ENCODE data around the gene NXPH4. TPM values are rescaled to one million over a fixed set of nuclear protein-coding genes. Genes with fewer than 3 reads are reported as not detected.
A peak's percentile ranks its signal among the peaks of the same experiment; 100 is the strongest.

Gene NXPH4
- total RNA-seq, 1 donor from 2014 or later: 0.53 TPM

GRCh38 chr12:57213763-57214397 lies 2.7 kb upstream of the NXPH4 start:
- no peak for TF ChIP-seq CTCF (IDR thresholded peaks at IDR 0.05; ENCODE audit: insufficient read depth, low read length, severe bottlenecking)
- Histone ChIP-seq H3K36me3 (ENCODE audit: control insufficient read depth, insufficient read depth, low read length) (peaks cover 11% of the 10 kb centered on the region), H3K27me3 (ENCODE audit: control insufficient read depth, insufficient read depth, low read length) (peaks cover 14% of the 10 kb centered on the region), H3K4me3 (ENCODE audit: low read depth, low read length) (no peak overlapping the region)
- DNase-seq (ENCODE audit: low read depth): no peak
- FAIRE-seq: no peak

GRCh38 chr12:57214398-57214781 lies 2.2 kb upstream of the NXPH4 start:
- H3K27me3 ChIP-seq (ENCODE audit: control insufficient read depth, insufficient read depth, low read length): peaks cover 19% of the 10 kb centered on the region
- H3K36me3 ChIP-seq (ENCODE audit: control insufficient read depth, insufficient read depth, low read length): peaks cover 9% of the 10 kb centered on the region
- H3K4me3 ChIP-seq (ENCODE audit: low read depth, low read length): no peak overlapping the region
- peak; percentile 44 for DNase-seq (ENCODE audit: low read depth)
- peak; percentile 87 for TF ChIP-seq CTCF (IDR thresholded peaks at IDR 0.05; ENCODE audit: insufficient read depth, low read length, severe bottlenecking)
- FAIRE-seq: no peak

GRCh38 chr12:57215065-57215464 lies 1.5 kb upstream of the NXPH4 start:
- H3K36me3 ChIP-seq (ENCODE audit: control insufficient read depth, insufficient read depth, low read length): peaks cover 9% of the 10 kb centered on the region
- peaks cover 25% of the 10 kb centered on the region for H3K27me3 ChIP-seq (ENCODE audit: control insufficient read depth, insufficient read depth, low read length)
- FAIRE-seq (no peak), DNase-seq (ENCODE audit: low read depth) (no peak)
- no peak overlapping the region for H3K4me3 ChIP-seq (ENCODE audit: low read depth, low read length)
- TF ChIP-seq CTCF (IDR thresholded peaks at IDR 0.05; ENCODE audit: insufficient read depth, low read length, severe bottlenecking): no peak

- Histone ChIP-seq H3K36me3 (ENCODE audit: control insufficient read depth, insufficient read depth, low read length) (peaks cover 9% of the 10 kb centered on the region), H3K4me3 (ENCODE audit: low read depth, low read length) (no peak overlapping the region), H3K27me3 (ENCODE audit: control insufficient read depth, insufficient read depth, low read length) (peaks cover 28% of the 10 kb centered on the region)
- DNase-seq (ENCODE audit: low read depth) (no peak), FAIRE-seq (no peak)
- TF ChIP-seq CTCF (IDR thresholded peaks at IDR 0.05; ENCODE audit: insufficient read depth, low read length, severe bottlenecking): no peak
Measured at GRCh38 chr12:57215668-57216013, 953 bp upstream of the NXPH4 start.

- no peak for TF ChIP-seq CTCF (IDR thresholded peaks at IDR 0.05; ENCODE audit: insufficient read depth, low read length, severe bottlenecking)
- H3K4me3 ChIP-seq (ENCODE audit: low read depth, low read length): peak overlapping the region; percentile 44
- H3K27me3 ChIP-seq (ENCODE audit: control insufficient read depth, insufficient read depth, low read length): peaks cover 43% of the 10 kb centered on the region
- DNase-seq (ENCODE audit: low read depth): no peak
- peaks cover 3% of the 10 kb centered on the region for H3K36me3 ChIP-seq (ENCODE audit: control insufficient read depth, insufficient read depth, low read length)
- no peak for FAIRE-seq
Measured at GRCh38 chr12:57216921-57217879, 606 bp downstream of the NXPH4 start.

All from bronchial epithelial cell (primary cell).